HepG2 (cell line): ENCODE measurements around the gene ISOC2. TPM values are rescaled to one million over a fixed set of nuclear protein-coding genes. Genes with fewer than 3 reads are reported as not detected.

Experiments
- ATRX ChIP-seq: sonication (generic); formaldehyde crosslinking; IDR thresholded peaks from 2 replicates; pipeline ENCODE4 v1.4.0; 2020; ENCODE audit warnings: missing genetic modification reagents, borderline replicate concordance
- DNMT1 ChIP-seq: sonication (generic); formaldehyde crosslinking; IDR thresholded peaks from 2 replicates; pipeline ENCODE4 v1.5.1; 2020; ENCODE audit warnings: mild to moderate bottlenecking, missing genetic modification reagents
- ETV5 ChIP-seq: IDR thresholded peaks from 2 replicates; pipeline ENCODE4 v1.6.1; 2018; ENCODE audit warnings: missing biosample characterization, missing genetic modification reagents, inconsistent platforms, borderline replicate concordance
- HOXA9 ChIP-seq: sonication (generic); formaldehyde crosslinking; IDR thresholded peaks from 2 replicates; pipeline ENCODE4 v1.8.1; 2022; ENCODE audit warnings: missing genetic modification reagents, mild to moderate bottlenecking, moderate library complexity, borderline replicate concordance
- KDM5A ChIP-seq: fragments of 200-600 bp; sonication (generic); IDR thresholded peaks from 2 replicates; pipeline ENCODE4 v1.7.0; 2018; ENCODE audit warnings: antibody characterized with exemption, mild to moderate bottlenecking, low read length, borderline replicate concordance
- PAX8 ChIP-seq: sonication (generic); formaldehyde crosslinking; IDR thresholded peaks from 2 replicates; pipeline ENCODE4 v1.8.0; 2022; ENCODE audit warnings: mild to moderate bottlenecking, missing genetic modification reagents, borderline replicate concordance
- SP1 ChIP-seq, 2 experiments: fragments of 450-650 bp in 1 of 2; sonication (generic) in 1 of 2; formaldehyde crosslinking in 1 of 2; IDR thresholded peaks; 2 replicates each; pipeline versions ENCODE4 v1.4.0 to v1.6.1; 2016 to 2020; ENCODE audit warnings: missing genetic modification reagents in 1 of 2
- SP2 ChIP-seq: sonication (generic); formaldehyde crosslinking; IDR thresholded peaks from 2 replicates; pipeline ENCODE4 v1.5.1; 2020; ENCODE audit warnings: mild to moderate bottlenecking, missing genetic modification reagents
- ZBTB7B ChIP-seq: sonication (generic); formaldehyde crosslinking; IDR thresholded peaks from 2 replicates; pipeline ENCODE4 v1.4.0; 2020; ENCODE audit warnings: missing genetic modification reagents
- ZNF121 ChIP-seq: sonication (generic); formaldehyde crosslinking; IDR thresholded peaks from 2 replicates; pipeline ENCODE4 v1.5.0; 2020; ENCODE audit warnings: mild to moderate bottlenecking, missing genetic modification reagents
- ZNF124 ChIP-seq: sonication (generic); formaldehyde crosslinking; IDR thresholded peaks from 2 replicates; pipeline ENCODE4 v1.4.0; 2020; ENCODE audit warnings: missing genetic modification reagents
- ZNF441 ChIP-seq: sonication (generic); formaldehyde crosslinking; IDR thresholded peaks from 2 replicates; pipeline ENCODE4 v1.7.0; 2021; ENCODE audit warnings: missing genetic modification reagents, borderline replicate concordance
- ZNF501 ChIP-seq: sonication (generic); formaldehyde crosslinking; IDR thresholded peaks from 2 replicates; pipeline ENCODE4 v1.5.1; 2020; ENCODE audit warnings: mild to moderate bottlenecking, moderate library complexity, missing genetic modification reagents
- ZNF670 ChIP-seq: sonication (generic); formaldehyde crosslinking; IDR thresholded peaks from 2 replicates; pipeline ENCODE4 v1.8.0; 2022; ENCODE audit warnings: mild to moderate bottlenecking, missing genetic modification reagents, borderline replicate concordance
- ZNF879 ChIP-seq: sonication (generic); formaldehyde crosslinking; IDR thresholded peaks from 2 replicates; pipeline ENCODE4 v1.8.1; 2023; ENCODE audit warnings: missing genetic modification reagents
- ZSCAN22 ChIP-seq: sonication (generic); formaldehyde crosslinking; IDR thresholded peaks from 2 replicates; pipeline ENCODE4 v1.4.0; 2020; ENCODE audit warnings: mild to moderate bottlenecking, missing genetic modification reagents
- ZSCAN30 ChIP-seq: sonication (generic); formaldehyde crosslinking; IDR thresholded peaks from 2 replicates; pipeline ENCODE4 v1.5.0; 2020; ENCODE audit warnings: mild to moderate bottlenecking, missing genetic modification reagents
- polyA plus RNA-seq, 8 experiments: library from polyadenylated mRNA; depleted of rRNA in 3 of 8; stranded (reverse) in 7 of 8; unstranded in 1 of 8; fragments of >200 nt; fragmentation: Illumina TruSeq in 4 of 8; extraction: Trizol in 4 of 8; gene quantifications; 2 replicates each; pipeline versions ENCODE4 v1.2.1 to v1.2.3, GENCODE V29; 2011 to 2016; ENCODE audit warnings: low read depth in 4 of 8, missing spikeins in 1 of 8, mixed read lengths in 1 of 8; ENCODE audit not compliant: insufficient read depth in 1 of 8
- total RNA-seq, 5 experiments: library from RNA; depleted of rRNA; stranded (reverse); fragments of >200 nt; fragmentation: Illumina TruSeq; extraction: Trizol; gene quantifications; 2 replicates each; pipeline ENCODE4 v1.2.3, GENCODE V29; 2016; ENCODE audit warnings: low read depth in 1 of 5
- TF ChIP-seq, protein P1 (sequence below): IDR thresholded peaks from 2 replicates; pipeline ENCODE4 v1.6.1; 2012; ENCODE audit warnings: low read depth, low read length, improper control_type of control experiment
- TF ChIP-seq, protein P2 (sequence below): sonication (generic); formaldehyde crosslinking; IDR thresholded peaks from 2 replicates; pipeline ENCODE4 v1.8.0; 2022; ENCODE audit warnings: low read depth, missing genetic modification reagents
- TF ChIP-seq, protein P3 (sequence below): sonication (generic); formaldehyde crosslinking; IDR thresholded peaks from 2 replicates; pipeline ENCODE4 v1.4.0; 2020; ENCODE audit warnings: missing genetic modification reagents, borderline replicate concordance
- TF ChIP-seq, protein P4 (sequence below): sonication (generic); formaldehyde crosslinking; IDR thresholded peaks from 2 replicates; pipeline ENCODE4 v1.4.0; 2020; ENCODE audit warnings: missing genetic modification reagents

ISOC2 gene
- total and polyA plus RNA-seq, 2 of the 13 experiments (the other 11 are each of a cell fraction or from before 2014, with no cell fraction given) = 76.8 to 105 TPM

DNA sequence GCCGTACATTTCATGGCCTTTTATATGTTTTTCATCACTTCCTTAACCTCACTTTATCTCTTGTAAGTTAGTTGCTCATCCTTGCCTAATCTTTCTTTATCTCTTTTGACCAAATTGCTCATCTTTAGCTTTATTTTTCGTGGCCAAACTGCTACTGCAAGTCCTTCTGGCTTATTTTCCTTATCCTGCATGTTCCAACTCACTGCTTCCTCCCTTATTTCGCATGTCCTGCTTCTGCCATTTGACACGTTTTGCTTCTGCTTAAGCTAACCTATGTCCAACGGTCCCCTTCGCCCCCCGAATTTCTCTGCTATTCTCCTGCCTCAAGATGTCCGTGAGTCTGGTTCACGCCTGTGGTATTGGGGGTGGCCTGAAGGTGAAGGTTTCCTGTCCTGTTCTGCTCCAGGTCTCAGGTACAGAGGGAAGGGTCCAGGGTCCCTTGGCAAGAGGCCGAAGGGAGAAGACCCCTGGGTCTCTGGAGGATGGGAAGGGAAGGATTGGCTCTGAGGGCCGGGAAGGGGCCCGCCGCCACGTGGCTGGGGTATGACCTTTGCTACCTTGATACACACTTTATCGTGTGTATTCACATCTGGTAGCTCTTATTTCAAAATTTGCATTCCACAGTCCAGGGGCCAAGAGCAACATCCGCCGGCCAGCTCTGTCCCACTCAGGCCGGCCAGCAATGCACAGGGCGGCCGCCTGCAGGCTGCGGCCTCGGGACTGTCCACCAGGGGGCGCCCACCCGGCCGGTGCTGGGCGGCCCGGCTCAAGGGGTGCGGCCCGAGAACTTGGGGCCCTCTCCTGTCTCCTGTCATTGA lies 6.0 kb upstream of the ISOC2 start (continued):
- TF ChIP-seq ZSCAN22 (CRISPR knock-in tag) (no peak), ZNF124 (CRISPR knock-in tag) (no peak), ZNF121 (CRISPR knock-in tag) (0 out of 2 replicates have a peak, but pooled peaks have one; percentile 13), DNMT1 (0 out of 2 replicates have a peak, but pooled peaks have one; percentile 44), ZSCAN30 (CRISPR knock-in tag) (no peak), ZNF670 (CRISPR knock-in tag) (no peak), HOXA9 (CRISPR knock-in tag) (no peak), KDM5A (no peak), ZBTB7B (CRISPR knock-in tag) (peak; percentile 49; the same call in 1 of the 2 replicates), SP2 (CRISPR knock-in tag) (0 out of 2 replicates have a peak, but pooled peaks have one; percentile 0), ZNF501 (CRISPR knock-in tag) (peak; percentile 72), SP1 (IDR thresholded peaks at IDR 0.05) (no peak), SP1 (CRISPR knock-in tag; IDR thresholded peaks at IDR 0.05) (0 out of 2 replicates have a peak, but pooled peaks have one; percentile 35), ATRX (CRISPR knock-in tag) (no peak), ZNF879 (CRISPR knock-in tag) (no peak), ZNF441 (CRISPR knock-in tag) (no peak; the same call in 1 of the 2 replicates), PAX8 (CRISPR knock-in tag) (no peak), ETV5 (peak; percentile 73; the same call in 1 of the 2 replicates)
- TF ChIP-seq, protein P1, sequence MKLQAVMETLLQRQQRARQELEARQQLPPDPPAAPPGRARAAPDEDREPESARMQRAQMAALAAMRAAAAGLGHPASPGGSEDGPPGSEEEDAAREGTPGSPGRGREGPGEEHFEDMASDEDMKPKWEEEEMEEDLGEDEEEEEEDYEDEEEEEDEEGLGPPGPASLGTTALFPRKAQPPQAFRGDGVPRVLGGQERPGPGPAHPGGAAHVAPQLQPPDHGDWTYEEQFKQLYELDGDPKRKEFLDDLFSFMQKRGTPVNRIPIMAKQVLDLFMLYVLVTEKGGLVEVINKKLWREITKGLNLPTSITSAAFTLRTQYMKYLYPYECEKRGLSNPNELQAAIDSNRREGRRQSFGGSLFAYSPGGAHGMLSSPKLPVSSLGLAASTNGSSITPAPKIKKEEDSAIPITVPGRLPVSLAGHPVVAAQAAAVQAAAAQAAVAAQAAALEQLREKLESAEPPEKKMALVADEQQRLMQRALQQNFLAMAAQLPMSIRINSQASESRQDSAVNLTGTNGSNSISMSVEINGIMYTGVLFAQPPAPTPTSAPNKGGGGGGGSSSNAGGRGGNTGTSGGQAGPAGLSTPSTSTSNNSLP = peak; percentile 73; the same call in 1 of the 2 replicates
- TF ChIP-seq, protein P2, sequence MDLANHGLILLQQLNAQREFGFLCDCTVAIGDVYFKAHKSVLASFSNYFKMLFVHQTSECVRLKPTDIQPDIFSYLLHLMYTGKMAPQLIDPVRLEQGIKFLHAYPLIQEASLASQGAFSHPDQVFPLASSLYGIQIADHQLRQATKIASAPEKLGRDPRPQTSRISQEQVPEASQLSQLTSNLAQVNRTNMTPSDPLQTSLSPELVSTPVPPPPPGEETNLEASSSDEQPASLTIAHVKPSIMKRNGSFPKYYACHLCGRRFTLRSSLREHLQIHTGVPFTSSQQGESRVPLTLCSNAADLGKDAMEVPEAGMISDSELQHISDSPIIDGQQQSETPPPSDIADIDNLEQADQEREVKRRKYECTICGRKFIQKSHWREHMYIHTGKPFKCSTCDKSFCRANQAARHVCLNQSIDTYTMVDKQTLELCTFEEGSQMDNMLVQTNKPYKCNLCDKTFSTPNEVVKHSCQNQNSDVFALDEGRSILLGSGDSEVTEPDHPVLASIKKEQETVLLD = no peak
- TF ChIP-seq, protein P3, sequence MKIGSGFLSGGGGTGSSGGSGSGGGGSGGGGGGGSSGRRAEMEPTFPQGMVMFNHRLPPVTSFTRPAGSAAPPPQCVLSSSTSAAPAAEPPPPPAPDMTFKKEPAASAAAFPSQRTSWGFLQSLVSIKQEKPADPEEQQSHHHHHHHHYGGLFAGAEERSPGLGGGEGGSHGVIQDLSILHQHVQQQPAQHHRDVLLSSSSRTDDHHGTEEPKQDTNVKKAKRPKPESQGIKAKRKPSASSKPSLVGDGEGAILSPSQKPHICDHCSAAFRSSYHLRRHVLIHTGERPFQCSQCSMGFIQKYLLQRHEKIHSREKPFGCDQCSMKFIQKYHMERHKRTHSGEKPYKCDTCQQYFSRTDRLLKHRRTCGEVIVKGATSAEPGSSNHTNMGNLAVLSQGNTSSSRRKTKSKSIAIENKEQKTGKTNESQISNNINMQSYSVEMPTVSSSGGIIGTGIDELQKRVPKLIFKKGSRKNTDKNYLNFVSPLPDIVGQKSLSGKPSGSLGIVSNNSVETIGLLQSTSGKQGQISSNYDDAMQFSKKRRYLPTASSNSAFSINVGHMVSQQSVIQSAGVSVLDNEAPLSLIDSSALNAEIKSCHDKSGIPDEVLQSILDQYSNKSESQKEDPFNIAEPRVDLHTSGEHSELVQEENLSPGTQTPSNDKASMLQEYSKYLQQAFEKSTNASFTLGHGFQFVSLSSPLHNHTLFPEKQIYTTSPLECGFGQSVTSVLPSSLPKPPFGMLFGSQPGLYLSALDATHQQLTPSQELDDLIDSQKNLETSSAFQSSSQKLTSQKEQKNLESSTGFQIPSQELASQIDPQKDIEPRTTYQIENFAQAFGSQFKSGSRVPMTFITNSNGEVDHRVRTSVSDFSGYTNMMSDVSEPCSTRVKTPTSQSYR (CRISPR knock-in tag) = no peak
- TF ChIP-seq, protein P4, sequence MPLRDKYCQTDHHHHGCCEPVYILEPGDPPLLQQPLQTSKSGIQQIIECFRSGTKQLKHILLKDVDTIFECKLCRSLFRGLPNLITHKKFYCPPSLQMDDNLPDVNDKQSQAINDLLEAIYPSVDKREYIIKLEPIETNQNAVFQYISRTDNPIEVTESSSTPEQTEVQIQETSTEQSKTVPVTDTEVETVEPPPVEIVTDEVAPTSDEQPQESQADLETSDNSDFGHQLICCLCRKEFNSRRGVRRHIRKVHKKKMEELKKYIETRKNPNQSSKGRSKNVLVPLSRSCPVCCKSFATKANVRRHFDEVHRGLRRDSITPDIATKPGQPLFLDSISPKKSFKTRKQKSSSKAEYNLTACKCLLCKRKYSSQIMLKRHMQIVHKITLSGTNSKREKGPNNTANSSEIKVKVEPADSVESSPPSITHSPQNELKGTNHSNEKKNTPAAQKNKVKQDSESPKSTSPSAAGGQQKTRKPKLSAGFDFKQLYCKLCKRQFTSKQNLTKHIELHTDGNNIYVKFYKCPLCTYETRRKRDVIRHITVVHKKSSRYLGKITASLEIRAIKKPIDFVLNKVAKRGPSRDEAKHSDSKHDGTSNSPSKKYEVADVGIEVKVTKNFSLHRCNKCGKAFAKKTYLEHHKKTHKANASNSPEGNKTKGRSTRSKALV = no peak
